ENCODE measurements around the gene INVS.
"Not testable (repeated sequence)": the region's sequence is repeated elsewhere in the genome, so short reads cannot be mapped to it uniquely, and the experiment has no call there.

Gene INVS, protein sequence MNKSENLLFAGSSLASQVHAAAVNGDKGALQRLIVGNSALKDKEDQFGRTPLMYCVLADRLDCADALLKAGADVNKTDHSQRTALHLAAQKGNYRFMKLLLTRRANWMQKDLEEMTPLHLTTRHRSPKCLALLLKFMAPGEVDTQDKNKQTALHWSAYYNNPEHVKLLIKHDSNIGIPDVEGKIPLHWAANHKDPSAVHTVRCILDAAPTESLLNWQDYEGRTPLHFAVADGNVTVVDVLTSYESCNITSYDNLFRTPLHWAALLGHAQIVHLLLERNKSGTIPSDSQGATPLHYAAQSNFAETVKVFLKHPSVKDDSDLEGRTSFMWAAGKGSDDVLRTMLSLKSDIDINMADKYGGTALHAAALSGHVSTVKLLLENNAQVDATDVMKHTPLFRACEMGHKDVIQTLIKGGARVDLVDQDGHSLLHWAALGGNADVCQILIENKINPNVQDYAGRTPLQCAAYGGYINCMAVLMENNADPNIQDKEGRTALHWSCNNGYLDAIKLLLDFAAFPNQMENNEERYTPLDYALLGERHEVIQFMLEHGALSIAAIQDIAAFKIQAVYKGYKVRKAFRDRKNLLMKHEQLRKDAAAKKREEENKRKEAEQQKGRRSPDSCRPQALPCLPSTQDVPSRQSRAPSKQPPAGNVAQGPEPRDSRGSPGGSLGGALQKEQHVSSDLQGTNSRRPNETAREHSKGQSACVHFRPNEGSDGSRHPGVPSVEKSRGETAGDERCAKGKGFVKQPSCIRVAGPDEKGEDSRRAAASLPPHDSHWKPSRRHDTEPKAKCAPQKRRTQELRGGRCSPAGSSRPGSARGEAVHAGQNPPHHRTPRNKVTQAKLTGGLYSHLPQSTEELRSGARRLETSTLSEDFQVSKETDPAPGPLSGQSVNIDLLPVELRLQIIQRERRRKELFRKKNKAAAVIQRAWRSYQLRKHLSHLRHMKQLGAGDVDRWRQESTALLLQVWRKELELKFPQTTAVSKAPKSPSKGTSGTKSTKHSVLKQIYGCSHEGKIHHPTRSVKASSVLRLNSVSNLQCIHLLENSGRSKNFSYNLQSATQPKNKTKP

DNA sequence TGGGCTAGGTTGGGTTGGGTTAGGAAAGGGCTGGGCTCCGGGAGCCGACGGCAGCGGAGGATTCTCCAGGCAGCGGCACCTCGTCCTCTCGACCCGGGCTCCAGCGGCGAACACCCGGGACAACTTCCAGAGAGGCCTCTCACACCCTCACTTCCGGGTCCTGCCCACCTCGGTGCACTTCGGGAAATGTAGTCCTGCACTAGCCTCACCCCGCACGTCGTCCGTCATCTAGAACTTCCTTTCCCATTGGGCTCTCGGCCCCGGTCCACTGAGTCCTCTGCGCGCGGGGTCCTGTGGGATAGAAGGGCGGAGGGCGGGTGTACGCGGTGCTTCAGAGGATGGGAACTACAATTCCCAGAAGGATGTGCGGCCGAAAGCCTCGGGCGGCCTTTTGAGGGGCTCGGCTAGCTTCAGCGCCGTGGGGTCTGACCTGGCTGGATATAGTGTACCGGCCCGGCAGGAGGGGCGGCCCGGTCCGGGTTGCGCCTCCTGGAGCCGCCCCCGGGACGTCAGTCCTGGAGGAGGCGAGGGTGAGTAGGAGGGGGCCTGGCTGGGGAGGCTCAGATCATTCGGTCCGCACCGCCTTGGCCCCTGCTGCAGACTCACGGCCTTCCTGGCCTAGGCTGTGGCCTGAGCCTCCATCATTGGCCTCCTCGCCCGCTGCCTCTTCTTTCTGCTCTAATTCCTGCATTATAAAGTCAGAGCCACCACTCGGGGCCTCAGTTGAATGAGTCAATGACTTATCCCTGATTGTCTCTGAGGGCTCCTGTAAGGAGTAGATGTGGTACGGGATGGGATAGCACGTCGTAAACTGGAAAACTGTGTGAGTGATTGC, at the start of gene INVS, which contains the start of gene ERP44:
INVS (plus strand) TSS at position 357 of the 835 bp plus-strand sequence. CDS start 5,279 bp downstream, outside the sequence.
ERP44 (minus strand) TSS at position 114 of the 835 bp plus-strand sequence. CDS start 160 bp downstream, outside the sequence.
- DNase-seq, result peak; percentile 100

DNA sequence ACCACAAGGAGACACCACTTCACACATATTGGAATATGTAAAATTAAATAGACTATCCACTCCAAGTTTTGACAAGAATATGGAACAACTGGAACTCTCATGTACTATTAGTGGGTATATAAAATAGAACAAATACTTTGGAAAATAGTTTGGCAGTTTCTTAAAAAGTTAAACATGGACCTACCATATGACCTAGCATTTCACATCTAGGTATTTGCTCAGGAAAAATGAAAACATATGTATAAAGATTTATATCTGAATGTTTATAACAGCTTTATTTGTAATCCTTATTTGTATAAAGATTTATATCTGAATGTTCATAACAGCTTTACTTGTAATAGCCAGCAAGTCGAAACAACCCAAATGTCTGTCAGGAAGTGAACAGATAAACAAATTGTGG, 49.5 kb upstream of the INVS start:
- no peak for DNase-seq

DNA sequence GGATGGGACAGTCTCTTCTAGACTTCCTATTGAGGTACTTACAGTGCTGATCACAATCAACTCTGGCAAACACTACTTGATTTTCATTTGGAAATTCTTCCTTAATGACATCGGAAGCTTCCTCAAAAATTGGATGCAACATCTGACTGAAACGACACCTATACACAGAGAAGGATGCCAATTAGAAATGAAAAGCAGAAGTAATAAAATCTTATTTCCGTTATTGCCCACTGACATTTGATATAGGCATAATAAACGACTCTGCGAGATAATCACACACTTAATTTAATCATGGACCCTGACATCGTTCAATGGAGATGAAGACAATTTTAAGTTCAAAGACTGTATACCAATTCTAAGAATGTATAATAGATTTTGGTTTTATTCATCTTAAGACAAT, 46.7 kb upstream of the INVS start:
- no peak for DNase-seq

DNA sequence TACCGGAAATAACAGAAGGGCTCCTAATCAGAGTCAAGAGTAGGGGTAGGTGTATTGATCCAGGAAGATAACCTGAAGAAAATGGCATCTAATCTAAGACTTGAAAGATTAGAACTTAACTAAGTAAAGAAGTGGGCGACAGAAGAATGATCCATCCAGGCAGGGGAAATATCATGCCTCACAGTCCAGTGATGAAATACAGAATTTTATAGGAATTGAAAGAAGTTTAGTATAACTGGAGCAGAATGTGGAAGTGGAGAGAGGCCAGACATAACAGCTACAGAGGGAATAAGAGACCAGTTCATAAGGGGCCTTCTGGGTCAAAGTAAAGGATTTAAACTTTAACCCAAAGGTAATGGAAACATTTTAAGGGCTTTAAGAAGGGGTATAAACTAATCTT, 42.5 kb upstream of the INVS start:
- no peak for DNase-seq

DNA sequence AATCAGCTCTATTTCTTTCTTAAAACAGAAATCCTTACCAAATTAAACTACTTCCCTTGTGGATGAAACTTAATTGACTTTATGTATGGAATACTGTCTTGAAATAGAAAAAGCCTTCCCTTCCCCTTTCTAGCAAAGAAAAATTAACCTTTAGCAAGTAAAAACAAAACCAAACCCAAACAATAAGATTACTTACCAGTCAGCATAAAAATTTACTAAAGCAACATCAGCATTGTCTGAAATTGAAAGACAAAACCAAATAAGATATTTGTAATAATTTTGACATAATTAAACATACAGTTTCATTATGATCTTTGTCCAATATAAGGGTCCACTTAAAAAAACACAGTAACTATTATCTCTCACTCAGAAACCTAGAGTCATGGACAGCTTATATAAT, 41.4 kb upstream of the INVS start:
- no peak for DNase-seq

DNA sequence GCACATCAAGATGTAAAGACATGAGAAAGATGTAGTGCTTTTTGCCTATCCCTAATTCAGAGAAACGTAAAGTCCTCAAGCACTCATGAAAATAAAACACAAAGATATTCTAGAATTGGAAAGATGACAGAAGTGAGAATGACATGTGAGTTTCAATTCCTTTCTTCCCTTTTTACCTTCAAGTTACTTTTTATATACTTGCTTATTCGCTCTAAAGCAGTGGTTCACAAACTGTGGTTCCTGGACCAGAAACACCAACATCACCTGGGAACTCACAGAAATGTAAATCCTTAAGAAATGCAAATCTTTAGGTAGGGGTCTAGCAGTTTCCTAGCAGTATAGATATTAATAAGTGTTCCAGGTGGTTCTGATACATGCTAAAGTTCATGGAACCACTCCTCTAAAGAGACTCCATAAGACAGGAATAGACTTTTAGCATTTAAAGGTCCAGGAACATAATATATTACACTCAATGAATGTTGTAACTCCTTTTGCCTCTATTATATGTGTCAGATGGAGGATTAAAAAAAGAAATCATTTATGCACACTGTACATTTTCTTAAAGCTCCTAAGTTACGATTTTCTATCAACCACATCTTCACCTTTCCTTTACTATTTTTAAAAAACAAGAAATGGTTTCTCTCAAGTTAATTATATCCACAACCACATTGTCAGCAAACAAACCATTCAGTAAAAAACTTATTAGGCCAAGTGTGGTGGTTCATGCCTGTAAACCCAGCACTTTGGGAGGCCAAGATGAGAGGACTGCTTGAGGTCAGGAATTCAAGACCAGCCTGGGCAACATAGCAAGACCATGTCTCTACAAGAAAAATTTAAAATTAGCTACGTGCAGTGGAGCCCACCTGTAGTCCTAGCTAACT, 40.1 kb upstream of the INVS start:
- DNase-seq, result no peak

DNA sequence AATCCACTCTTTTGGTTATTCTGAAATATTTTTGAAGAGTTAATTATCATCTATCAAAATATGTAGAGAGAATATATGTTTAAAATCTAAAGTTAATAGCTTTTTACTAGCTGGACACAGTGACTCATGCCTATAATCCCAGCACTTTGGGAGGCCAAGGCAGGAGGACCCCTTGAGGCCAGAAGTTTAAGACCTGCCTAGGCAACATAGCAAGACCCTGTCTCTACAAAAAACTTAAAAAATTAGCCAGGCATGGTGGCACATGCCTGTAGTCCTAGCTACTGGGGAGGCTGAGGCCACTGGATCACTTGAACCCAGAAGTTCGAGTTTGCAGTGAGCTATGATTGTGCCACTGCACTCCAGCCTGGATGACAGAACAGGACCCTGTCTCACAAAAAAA, 36.4 kb upstream of the INVS start:
- DNase-seq, result not testable (repeated sequence)

DNA sequence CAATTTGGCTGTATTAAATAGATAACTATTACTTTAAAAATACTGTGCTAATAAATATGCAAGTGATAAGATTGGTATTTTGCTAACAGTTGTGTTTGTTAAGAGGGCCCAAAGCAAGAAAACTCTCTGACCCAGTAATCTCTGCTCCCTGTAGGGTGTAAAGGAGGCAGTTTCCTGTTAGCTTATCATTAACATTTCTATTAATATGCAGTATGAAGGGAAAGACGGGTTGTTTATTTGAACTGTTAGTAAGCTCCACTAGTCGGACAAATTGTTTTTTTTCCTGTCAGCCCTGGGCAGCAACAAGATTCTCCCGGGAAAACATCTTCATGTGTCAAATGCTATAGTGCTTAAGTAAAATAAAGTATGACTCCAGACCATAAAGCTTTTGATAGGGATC, 35.9 kb upstream of the INVS start:
- DNase-seq, result no peak

DNA sequence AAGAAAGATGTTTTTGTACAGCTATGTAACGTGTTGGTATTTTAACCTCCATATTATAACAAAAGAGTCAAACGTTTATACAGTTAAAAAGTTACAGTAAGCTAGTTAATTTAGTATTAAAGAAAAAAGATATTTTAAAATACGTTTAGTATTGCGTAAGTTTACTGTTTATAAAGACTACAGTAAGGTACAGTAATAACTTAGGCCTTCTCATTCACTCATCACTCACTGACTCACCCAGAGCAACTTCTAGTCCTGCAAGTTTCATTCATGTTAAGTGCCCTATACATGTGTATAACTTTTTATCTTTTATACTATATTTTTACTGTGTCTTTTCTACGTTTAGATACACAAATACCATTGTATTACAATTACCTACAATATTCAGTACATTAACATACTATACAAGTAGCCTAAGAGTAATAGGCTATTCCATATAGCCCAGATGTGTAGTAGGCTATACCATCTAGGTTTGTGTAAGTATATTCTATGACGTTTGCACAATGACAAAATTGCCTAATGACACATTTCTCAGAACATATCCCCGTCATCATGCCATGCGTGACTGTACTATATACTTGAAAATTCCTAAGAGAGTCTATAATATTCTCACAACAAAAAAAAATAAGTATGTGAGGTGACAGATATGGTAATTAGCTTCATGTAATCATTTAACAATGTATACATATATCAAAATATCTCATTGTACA, 34.0 kb upstream of the INVS start:
- no peak for DNase-seq

DNA sequence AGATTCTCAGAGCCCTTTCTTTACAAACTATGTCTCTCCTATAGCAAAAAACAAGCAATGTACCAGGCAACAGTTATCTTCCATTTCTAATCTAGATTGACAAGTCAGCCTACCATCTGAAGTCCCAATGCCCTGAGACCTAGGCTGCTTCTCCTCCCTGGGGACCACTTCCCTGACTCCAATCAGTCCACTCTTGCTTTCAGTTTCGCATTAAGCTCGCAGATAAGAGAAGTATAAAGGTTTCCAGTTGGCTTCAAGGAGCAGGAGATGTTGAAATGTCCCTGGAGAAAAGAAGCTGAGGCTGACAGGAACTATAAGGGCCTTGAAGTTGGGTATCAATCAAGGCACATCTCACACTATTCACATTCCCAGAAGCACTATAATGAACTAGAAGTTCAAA, 32.5 kb upstream of the INVS start:
- no peak for DNase-seq

DNA sequence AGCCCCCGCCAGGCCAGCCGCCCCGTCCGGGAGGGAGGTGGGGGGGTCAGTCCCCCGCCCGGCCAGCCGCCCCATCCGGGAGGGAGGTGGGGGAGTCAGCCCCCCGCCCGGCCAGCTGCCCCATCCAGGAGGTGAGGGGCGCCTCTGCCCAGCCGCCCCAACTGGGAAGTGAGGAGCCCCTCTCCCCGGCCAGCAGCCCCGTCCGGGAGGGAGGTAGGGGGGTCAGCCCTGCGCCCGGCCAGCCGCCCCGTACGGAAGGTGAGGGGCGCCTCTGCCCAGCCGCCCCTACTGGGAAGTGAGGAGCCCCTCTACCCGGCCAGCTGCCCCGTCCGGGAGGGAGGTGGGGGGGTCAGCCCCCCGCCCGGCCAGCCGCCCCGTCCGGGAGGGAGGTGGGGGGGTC, 31.1 kb upstream of the INVS start:
- DNase-seq, result not testable (repeated sequence)

DNA sequence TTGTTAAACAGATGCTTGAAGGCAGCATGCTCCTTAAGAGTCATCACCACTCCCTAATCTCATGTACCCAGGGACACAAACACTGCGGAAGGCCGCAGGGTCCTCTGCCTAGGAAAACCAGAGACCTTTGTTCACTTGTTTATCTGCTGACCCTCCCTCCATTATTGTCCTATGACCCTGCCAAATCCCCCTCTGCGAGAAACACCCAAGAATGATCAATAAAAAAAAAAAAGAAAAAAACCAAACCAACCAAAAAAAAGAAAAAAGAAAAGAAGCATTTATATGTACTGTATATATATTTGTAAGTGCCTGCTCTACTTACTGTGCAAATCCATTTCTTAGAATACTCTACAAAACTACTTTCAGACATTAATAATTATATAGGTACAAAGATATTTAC, 30.0 kb upstream of the INVS start:
- DNase-seq, result not testable (repeated sequence)

DNA sequence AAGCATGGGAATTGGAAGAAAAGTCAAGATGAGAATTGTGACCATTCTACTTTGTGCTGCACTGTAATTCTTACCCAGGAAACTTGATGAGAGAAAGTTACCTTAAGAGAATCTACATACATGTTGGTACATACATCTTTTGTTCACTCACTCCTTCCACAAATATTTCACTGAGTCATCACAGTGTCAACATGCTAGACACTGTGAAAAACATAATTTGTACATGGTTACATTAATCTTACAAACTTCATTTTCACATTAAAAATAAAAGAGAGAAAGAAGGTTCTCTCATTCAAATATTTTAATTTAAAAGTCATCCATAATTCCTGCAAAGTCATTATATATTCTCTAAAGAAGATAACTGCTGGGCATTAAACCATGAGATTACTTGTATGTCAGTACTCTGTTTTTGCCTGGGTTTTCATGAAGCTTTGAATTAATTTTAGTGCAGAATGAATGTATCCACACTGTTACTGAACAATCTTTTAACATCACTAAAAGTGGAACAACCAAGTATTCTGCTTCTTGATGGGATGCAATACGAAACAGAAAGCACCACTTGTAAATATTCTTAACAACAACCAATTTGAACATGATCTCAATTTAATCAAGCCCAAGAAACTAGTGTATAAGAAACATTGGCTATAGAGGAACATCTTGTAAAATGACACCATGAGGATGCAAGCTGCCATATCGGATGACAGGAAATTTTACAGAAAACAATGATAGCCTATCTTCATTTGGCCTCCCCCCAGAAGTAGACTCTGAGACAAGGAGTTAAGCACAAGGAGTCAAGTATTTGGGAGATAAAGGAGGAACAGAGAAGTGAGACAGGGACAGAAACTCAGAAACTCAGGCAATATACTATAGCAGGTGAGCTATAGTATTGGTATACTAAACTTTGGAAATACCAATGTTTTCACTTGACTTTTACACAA, 28.7 kb upstream of the INVS start:
- DNase-seq, result no peak

DNA sequence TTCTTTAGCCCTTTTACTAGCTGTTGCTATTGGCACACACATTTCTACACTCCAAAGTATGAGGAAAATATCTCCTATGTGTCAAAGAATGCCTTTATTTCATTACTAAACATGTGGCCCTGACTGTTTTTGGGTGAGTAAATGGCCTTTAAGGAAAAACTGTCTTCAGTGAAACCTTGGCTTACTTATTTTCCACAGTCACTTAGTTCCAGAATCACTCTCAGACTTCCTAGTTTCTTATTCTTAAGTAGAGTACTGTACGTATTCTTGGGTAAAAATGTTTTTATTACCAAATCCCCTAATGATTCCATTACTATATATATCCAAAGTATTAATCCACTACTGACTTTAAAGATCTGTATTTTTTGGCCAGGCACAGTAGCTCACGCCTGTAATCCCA, 27.8 kb upstream of the INVS start:
- DNase-seq, result no peak

DNA sequence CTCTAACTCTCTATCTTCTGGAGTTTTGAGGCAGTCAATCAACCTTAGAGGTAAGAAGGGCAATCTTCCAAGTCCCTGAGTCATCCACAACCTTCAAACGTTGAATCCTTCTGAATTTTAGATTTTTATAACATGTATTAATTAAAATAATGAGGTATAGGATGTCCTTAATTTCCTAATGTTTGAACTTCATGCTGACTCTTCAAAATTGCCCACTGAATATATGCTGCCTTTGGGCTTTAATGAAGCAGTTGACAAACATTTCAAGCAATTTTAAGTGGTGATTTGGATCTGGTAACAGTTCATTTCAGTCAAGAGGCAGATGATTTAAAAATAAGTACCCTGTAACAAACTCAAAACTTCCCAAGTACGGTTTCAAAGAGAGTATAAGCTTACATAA, 26.2 kb upstream of the INVS start:
- no peak for DNase-seq

DNA sequence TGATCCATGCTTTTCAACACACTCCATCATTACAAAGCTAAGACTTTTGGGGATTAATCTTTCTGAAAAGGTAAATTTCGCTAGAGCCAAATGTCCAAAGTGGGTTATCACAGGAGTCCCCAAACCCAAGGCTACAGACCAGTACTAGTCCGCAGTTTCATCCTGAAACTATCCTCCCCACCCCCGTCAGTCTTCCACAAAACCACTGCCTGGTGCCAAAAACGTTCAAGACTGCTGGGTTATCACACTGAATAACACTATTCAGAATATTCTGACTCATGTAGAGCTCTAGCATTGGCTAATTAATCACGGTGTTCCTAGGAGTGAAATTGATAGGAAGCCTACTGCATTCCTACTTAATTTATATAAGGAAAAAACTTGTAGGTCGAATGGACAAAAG, 24.9 kb upstream of the INVS start:
- no peak for DNase-seq

DNA sequence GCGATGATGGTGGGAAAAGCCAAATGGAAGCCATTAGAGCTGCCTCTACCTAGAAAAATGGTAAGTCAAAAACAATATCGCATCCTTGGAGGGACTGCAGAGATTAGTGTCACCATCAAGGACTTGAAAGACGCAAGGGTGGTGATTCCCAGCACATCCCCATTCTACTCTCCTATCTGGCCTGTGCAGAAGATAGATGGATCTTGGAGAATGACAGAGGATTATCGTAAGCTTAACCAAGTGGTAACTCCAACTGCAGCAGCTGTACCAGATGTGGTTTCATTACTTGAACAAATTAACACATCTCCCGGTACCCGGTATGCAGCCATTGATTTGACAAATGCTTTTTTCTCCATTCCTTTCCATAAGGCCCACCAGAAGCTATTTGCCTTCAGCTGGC, 24.1 kb upstream of the INVS start:
- DNase-seq, result no peak

DNA sequence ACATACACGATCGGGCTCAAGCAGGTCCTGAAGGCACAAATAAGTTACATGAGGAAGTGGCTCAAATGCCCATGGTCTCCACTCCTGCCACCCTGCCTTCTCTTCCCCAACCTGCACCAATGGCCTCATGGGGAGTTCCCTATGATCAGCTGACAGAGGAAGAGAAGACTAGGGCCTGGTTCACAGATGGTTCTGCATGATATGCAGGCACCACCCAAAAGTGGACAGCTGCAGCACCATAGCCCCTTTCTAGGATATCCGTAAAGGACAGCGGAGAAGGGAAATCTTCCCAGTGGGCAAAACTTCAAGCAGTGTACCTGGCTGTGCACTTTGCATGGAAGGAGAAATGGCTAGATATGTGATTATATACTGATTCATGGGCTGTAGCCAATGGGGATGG, 22.8 kb upstream of the INVS start:
- not testable (repeated sequence) for DNase-seq

DNA sequence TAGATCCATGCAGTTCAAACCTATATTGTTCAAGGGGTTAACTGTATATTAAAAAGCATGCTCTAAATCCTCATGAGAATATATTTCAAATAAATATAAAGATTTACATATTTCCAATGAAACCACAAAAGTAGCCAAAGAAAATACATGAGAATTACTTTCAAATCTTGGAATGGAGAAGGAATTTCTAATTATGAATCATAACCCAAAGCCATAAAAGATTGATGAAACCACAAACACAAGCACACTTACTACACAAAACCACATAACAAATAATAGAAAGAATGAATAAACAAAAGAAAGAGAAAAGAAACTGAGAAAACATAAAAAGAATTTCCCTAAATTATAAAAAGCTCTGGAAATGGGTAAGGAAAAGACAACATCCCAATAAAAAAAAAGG, 16.3 kb upstream of the INVS start:
- DNase-seq, result no peak

Measured in femur (tissue), 1 donor.